ENCODE data around the gene SCIN.

SCIN gene

GRCh38 chr7:12588259-12588904 is 17.9 kb downstream of the SCIN start:
- Histone ChIP-seq H3K36me3 (ENCODE audit: insufficient read depth, low read length) (no peaks in the 10 kb centered on the region), H3K27me3 (ENCODE audit: control insufficient read depth in 1 of 2, insufficient read depth in 2 of 2, low read length in 2 of 2) (no peaks in the 10 kb centered on the region), H3K4me1 (ENCODE audit: insufficient read depth, low read length) (no peaks in the 10 kb centered on the region), H3K9ac (ENCODE audit: low read length) (no peak overlapping the region), H3K9me3 (ENCODE audit: low read length) (no peaks in the 10 kb centered on the region), H3K27ac (ENCODE audit: low read depth, low read length) (no peak overlapping the region), H3K4me3 (ENCODE audit: low read depth in 1 of 2, low read length in 2 of 2) (no peak overlapping the region)

- no peaks in the 10 kb centered on the region for H3K9me3 ChIP-seq (ENCODE audit: low read length)
- no peaks in the 10 kb centered on the region for H3K27me3 ChIP-seq (ENCODE audit: control insufficient read depth in 1 of 2, insufficient read depth in 2 of 2, low read length in 2 of 2)
- no peaks in the 10 kb centered on the region for H3K36me3 ChIP-seq (ENCODE audit: insufficient read depth, low read length)
- no peaks in the 10 kb centered on the region for H3K4me1 ChIP-seq (ENCODE audit: insufficient read depth, low read length)
- no peak overlapping the region for H3K9ac ChIP-seq (ENCODE audit: low read length)
- no peak overlapping the region for H3K4me3 ChIP-seq (ENCODE audit: low read depth in 1 of 2, low read length in 2 of 2)
- H3K27ac ChIP-seq (ENCODE audit: low read depth, low read length) = no peak overlapping the region
Measured at GRCh38 chr7:12590559-12590958, 20.0 kb downstream of the SCIN start.

GRCh38 chr7:12594122-12594897 is 23.8 kb downstream of the SCIN start:
- H3K9me3 ChIP-seq (ENCODE audit: low read length) = no peaks in the 10 kb centered on the region
- no peaks in the 10 kb centered on the region for H3K36me3 ChIP-seq (ENCODE audit: insufficient read depth, low read length)
- no peak overlapping the region for H3K27ac ChIP-seq (ENCODE audit: low read depth, low read length)
- H3K9ac ChIP-seq (ENCODE audit: low read length) = no peak overlapping the region
- H3K4me1 ChIP-seq (ENCODE audit: insufficient read depth, low read length) = no peaks in the 10 kb centered on the region
- H3K27me3 ChIP-seq (ENCODE audit: control insufficient read depth in 1 of 2, insufficient read depth in 2 of 2, low read length in 2 of 2) = no peaks in the 10 kb centered on the region
- H3K4me3 ChIP-seq (ENCODE audit: low read depth in 1 of 2, low read length in 2 of 2) = no peak overlapping the region

- Histone ChIP-seq H3K36me3 (ENCODE audit: insufficient read depth, low read length) (no peaks in the 10 kb centered on the region), H3K9ac (ENCODE audit: low read length) (no peak overlapping the region), H3K4me3 (ENCODE audit: low read depth in 1 of 2, low read length in 2 of 2) (no peak overlapping the region), H3K9me3 (ENCODE audit: low read length) (no peaks in the 10 kb centered on the region), H3K27me3 (ENCODE audit: control insufficient read depth in 1 of 2, insufficient read depth in 2 of 2, low read length in 2 of 2) (no peaks in the 10 kb centered on the region), H3K4me1 (ENCODE audit: insufficient read depth, low read length) (no peaks in the 10 kb centered on the region), H3K27ac (ENCODE audit: low read depth, low read length) (no peak overlapping the region)
Measured at GRCh38 chr7:12595148-12595547, 24.6 kb downstream of the SCIN start.

- no peaks in the 10 kb centered on the region for H3K4me1 ChIP-seq (ENCODE audit: insufficient read depth, low read length)
- H3K27ac ChIP-seq (ENCODE audit: low read depth, low read length) = no peak overlapping the region
- H3K9ac ChIP-seq (ENCODE audit: low read length) = no peak overlapping the region
- H3K27me3 ChIP-seq (ENCODE audit: control insufficient read depth in 1 of 2, insufficient read depth in 2 of 2, low read length in 2 of 2) = no peaks in the 10 kb centered on the region
- H3K4me3 ChIP-seq (ENCODE audit: low read depth in 1 of 2, low read length in 2 of 2) = no peak overlapping the region
- H3K9me3 ChIP-seq (ENCODE audit: low read length) = no peaks in the 10 kb centered on the region
- H3K36me3 ChIP-seq (ENCODE audit: insufficient read depth, low read length) = no peaks in the 10 kb centered on the region
Measured at GRCh38 chr7:12596225-12596790, 25.8 kb downstream of the SCIN start.

GRCh38 chr7:12601302-12601869 is 30.9 kb downstream of the SCIN start:
- Histone ChIP-seq H3K4me3 (ENCODE audit: low read depth in 1 of 2, low read length in 2 of 2) (no peak overlapping the region), H3K9me3 (ENCODE audit: low read length) (no peaks in the 10 kb centered on the region), H3K36me3 (ENCODE audit: insufficient read depth, low read length) (no peaks in the 10 kb centered on the region), H3K9ac (ENCODE audit: low read length) (no peak overlapping the region), H3K27me3 (ENCODE audit: control insufficient read depth in 1 of 2, insufficient read depth in 2 of 2, low read length in 2 of 2) (no peaks in the 10 kb centered on the region), H3K4me1 (ENCODE audit: insufficient read depth, low read length) (no peaks in the 10 kb centered on the region), H3K27ac (ENCODE audit: low read depth, low read length) (no peak overlapping the region)

- Histone ChIP-seq H3K9me3 (ENCODE audit: low read length) (no peaks in the 10 kb centered on the region), H3K27ac (ENCODE audit: low read depth, low read length) (no peak overlapping the region), H3K9ac (ENCODE audit: low read length) (no peak overlapping the region), H3K36me3 (ENCODE audit: insufficient read depth, low read length) (no peaks in the 10 kb centered on the region), H3K4me1 (ENCODE audit: insufficient read depth, low read length) (no peaks in the 10 kb centered on the region), H3K4me3 (ENCODE audit: low read depth in 1 of 2, low read length in 2 of 2) (no peak overlapping the region), H3K27me3 (ENCODE audit: control insufficient read depth in 1 of 2, insufficient read depth in 2 of 2, low read length in 2 of 2) (no peaks in the 10 kb centered on the region)
Measured at GRCh38 chr7:12607134-12607533, 36.6 kb downstream of the SCIN start.

- Histone ChIP-seq H3K9ac (ENCODE audit: low read length) (no peak overlapping the region), H3K27me3 (ENCODE audit: control insufficient read depth in 1 of 2, insufficient read depth in 2 of 2, low read length in 2 of 2) (no peaks in the 10 kb centered on the region), H3K27ac (ENCODE audit: low read depth, low read length) (no peak overlapping the region), H3K9me3 (ENCODE audit: low read length) (no peaks in the 10 kb centered on the region), H3K4me3 (ENCODE audit: low read depth in 1 of 2, low read length in 2 of 2) (no peak overlapping the region), H3K36me3 (ENCODE audit: insufficient read depth, low read length) (no peaks in the 10 kb centered on the region), H3K4me1 (ENCODE audit: insufficient read depth, low read length) (no peaks in the 10 kb centered on the region)
Measured at GRCh38 chr7:12609561-12609960, 39.0 kb downstream of the SCIN start.

GRCh38 chr7:12610899-12611298 is 40.4 kb downstream of the SCIN start:
- Histone ChIP-seq H3K4me1 (ENCODE audit: insufficient read depth, low read length) (no peaks in the 10 kb centered on the region), H3K36me3 (ENCODE audit: insufficient read depth, low read length) (no peaks in the 10 kb centered on the region), H3K27ac (ENCODE audit: low read depth, low read length) (no peak overlapping the region), H3K27me3 (ENCODE audit: control insufficient read depth in 1 of 2, insufficient read depth in 2 of 2, low read length in 2 of 2) (no peaks in the 10 kb centered on the region), H3K9ac (ENCODE audit: low read length) (no peak overlapping the region), H3K9me3 (ENCODE audit: low read length) (no peaks in the 10 kb centered on the region), H3K4me3 (ENCODE audit: low read depth in 1 of 2, low read length in 2 of 2) (no peak overlapping the region)

GRCh38 chr7:12612622-12613021 is 42.1 kb downstream of the SCIN start:
- Histone ChIP-seq H3K4me1 (ENCODE audit: insufficient read depth, low read length) (no peaks in the 10 kb centered on the region), H3K27me3 (ENCODE audit: control insufficient read depth in 1 of 2, insufficient read depth in 2 of 2, low read length in 2 of 2) (no peaks in the 10 kb centered on the region), H3K36me3 (ENCODE audit: insufficient read depth, low read length) (no peaks in the 10 kb centered on the region), H3K27ac (ENCODE audit: low read depth, low read length) (no peak overlapping the region), H3K9ac (ENCODE audit: low read length) (no peak overlapping the region), H3K4me3 (ENCODE audit: low read depth in 1 of 2, low read length in 2 of 2) (no peak overlapping the region), H3K9me3 (ENCODE audit: low read length) (no peaks in the 10 kb centered on the region)

GRCh38 chr7:12619461-12620069 is 49.0 kb downstream of the SCIN start:
- Histone ChIP-seq H3K27ac (ENCODE audit: low read depth, low read length) (no peak overlapping the region), H3K4me1 (ENCODE audit: insufficient read depth, low read length) (no peaks in the 10 kb centered on the region), H3K36me3 (ENCODE audit: insufficient read depth, low read length) (no peaks in the 10 kb centered on the region), H3K4me3 (ENCODE audit: low read depth in 1 of 2, low read length in 2 of 2) (no peak overlapping the region), H3K27me3 (ENCODE audit: control insufficient read depth in 1 of 2, insufficient read depth in 2 of 2, low read length in 2 of 2) (no peaks in the 10 kb centered on the region), H3K9ac (ENCODE audit: low read length) (no peak overlapping the region), H3K9me3 (ENCODE audit: low read length) (no peaks in the 10 kb centered on the region)
